ENCODE results near the gene HGD.
"Not testable (repeated sequence)": the region's sequence is repeated elsewhere in the genome, so short reads cannot be mapped to it uniquely, and the experiment has no call there.

Gene HGD

GRCh38 chr3:120680193-120680894 is 1.7 kb downstream of the HGD start:
- no peak for DNase-seq (ENCODE audit: low read depth)
- no peak overlapping the region for H3K4me3 ChIP-seq (replicated peaks; ENCODE audit: low read depth, low read length)
- TF ChIP-seq, protein P1, sequence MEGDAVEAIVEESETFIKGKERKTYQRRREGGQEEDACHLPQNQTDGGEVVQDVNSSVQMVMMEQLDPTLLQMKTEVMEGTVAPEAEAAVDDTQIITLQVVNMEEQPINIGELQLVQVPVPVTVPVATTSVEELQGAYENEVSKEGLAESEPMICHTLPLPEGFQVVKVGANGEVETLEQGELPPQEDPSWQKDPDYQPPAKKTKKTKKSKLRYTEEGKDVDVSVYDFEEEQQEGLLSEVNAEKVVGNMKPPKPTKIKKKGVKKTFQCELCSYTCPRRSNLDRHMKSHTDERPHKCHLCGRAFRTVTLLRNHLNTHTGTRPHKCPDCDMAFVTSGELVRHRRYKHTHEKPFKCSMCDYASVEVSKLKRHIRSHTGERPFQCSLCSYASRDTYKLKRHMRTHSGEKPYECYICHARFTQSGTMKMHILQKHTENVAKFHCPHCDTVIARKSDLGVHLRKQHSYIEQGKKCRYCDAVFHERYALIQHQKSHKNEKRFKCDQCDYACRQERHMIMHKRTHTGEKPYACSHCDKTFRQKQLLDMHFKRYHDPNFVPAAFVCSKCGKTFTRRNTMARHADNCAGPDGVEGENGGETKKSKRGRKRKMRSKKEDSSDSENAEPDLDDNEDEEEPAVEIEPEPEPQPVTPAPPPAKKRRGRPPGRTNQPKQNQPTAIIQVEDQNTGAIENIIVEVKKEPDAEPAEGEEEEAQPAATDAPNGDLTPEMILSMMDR (IDR thresholded peaks at IDR 0.05; ENCODE audit: low read length, missing control alignments) = no peak

GRCh38 chr3:120678984-120679383 is 3.1 kb downstream of the HGD start:
- peak overlapping the region; percentile 4 for H3K4me3 ChIP-seq (replicated peaks; ENCODE audit: low read depth, low read length)
- DNase-seq (ENCODE audit: low read depth) = no peak
- TF ChIP-seq, protein P1 (IDR thresholded peaks at IDR 0.05; ENCODE audit: low read length, missing control alignments) = no peak

GRCh38 chr3:120678331-120678947 is 3.6 kb downstream of the HGD start:
- TF ChIP-seq, protein P1 (IDR thresholded peaks at IDR 0.05; ENCODE audit: low read length, missing control alignments) = no peak
- DNase-seq (ENCODE audit: low read depth) = peak; percentile 90
- H3K4me3 ChIP-seq (replicated peaks; ENCODE audit: low read depth, low read length) = peak overlapping the region; percentile 4

GRCh38 chr3:120677193-120677592 is 4.8 kb downstream of the HGD start:
- H3K4me3 ChIP-seq (replicated peaks; ENCODE audit: low read depth, low read length); DNase-seq (ENCODE audit: low read depth): not testable (repeated sequence)

DNA sequence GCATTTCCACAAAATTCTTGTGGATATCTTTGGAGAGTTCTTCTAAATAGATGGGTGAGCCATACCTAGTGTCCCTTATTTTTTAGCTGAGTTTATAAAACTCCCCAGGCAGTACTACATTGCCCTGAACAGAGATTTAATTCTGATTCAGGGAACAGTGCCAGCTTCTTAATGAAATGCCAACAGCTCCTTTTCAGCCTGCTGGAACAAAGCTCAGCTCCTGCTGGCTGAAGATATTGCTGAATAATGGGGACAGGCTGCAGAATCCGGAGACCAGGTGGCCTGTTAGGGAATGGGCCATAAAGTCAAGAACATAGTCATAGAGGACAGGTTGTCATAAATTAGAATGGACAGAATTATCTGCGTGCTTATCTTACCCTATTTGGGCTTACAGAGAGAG is 8.9 kb downstream of the HGD start:
- DNase-seq (ENCODE audit: low read depth) = no peak
- H3K4me3 ChIP-seq (replicated peaks; ENCODE audit: low read depth, low read length) = no peak overlapping the region
- TF ChIP-seq, protein P1 (IDR thresholded peaks at IDR 0.05; ENCODE audit: low read length, missing control alignments) = no peak

- TF ChIP-seq, protein P1 (IDR thresholded peaks at IDR 0.05; ENCODE audit: low read length, missing control alignments) = no peak
- no peak overlapping the region for H3K4me3 ChIP-seq (replicated peaks; ENCODE audit: low read depth, low read length)
- DNase-seq (ENCODE audit: low read depth) = peak; percentile 39
Observed at GRCh38 chr3:120670576-120670975, 11.5 kb downstream of the HGD start.

DNA sequence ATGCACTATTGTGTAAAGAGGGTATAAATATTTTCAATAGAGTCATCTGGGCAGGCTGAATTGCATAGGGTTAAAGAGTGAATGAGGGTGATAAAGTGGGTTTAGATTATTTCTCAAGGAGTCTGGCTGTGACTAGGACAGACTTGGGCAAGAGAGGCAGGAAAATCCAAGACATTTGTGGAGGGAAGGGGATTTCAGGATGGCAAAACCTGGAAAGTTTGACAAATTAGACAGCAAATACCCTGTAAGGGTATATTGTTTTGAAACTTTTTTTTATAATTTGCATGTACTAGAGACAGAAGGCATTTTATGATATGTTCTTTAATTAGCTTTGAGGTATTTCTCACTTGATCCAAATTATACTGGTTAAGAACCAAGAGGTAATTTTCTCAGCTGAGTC is 17.1 kb downstream of the HGD start:
- TF ChIP-seq, protein P1 (IDR thresholded peaks at IDR 0.05; ENCODE audit: low read length, missing control alignments) = no peak
- H3K4me3 ChIP-seq (replicated peaks; ENCODE audit: low read depth, low read length) = no peak overlapping the region
- no peak for DNase-seq (ENCODE audit: low read depth)
